Frontal cortex (tissue), 4 donors: ENCODE data around the gene MICAL2. TPM values are rescaled to one million over a fixed set of nuclear protein-coding genes. Genes with fewer than 3 reads are reported as not detected.

ENCODE experiments used
- DNase-seq, 2 donors: peaks; one replicate each; pipeline ENCODE4 v3.0.0; 2012; ENCODE audit warnings: low spot score in 2 of 2
- FAIRE-seq: peaks from 2 replicates; lab custom pipeline; 2012; peaks lifted over from hg19 to GRCh38; lab: Jason Lieb, UNC
- total RNA-seq: library from RNA; depleted of rRNA; stranded (reverse); fragments of >200 nt; gene quantifications from one replicate; pipeline ENCODE4 v1.2.3, GENCODE V29; 2014
- donor health status: control.
- donor health status: control.
- donor health status: control.

MICAL2 gene
- total RNA-seq, 1 donor from 2014 or later = 14.3 TPM

GRCh38 chr11:12251666-12252560 lies 141.5 kb downstream of the MICAL2 start:
- no peak for FAIRE-seq
- DNase-seq = no peak

DNA sequence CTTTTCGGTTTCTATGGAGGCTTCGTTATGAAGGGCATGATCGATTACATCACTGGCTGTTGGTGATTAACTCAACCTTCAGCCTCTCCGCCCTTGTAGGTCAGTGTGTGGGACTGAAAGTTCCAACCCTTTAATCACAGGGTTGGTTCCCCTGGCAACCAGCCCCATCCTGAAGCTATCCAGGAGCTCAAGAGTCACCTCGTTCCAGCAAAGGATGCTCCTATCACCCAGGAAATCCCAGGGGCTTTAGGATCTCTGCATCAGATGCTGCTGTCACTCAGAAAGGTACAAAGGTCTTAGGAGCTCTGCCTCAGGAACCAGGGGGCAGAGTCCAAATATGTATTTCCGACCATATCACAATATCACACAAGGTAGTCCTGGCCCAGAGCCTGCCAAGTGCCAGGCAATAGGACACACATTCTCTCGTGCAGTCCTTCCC lies 143.5 kb downstream of the MICAL2 start:
- no peak for DNase-seq
- FAIRE-seq = no peak

GRCh38 chr11:12258451-12258850 lies 148.1 kb downstream of the MICAL2 start:
- DNase-seq = no peak
- FAIRE-seq = no peak

DNA sequence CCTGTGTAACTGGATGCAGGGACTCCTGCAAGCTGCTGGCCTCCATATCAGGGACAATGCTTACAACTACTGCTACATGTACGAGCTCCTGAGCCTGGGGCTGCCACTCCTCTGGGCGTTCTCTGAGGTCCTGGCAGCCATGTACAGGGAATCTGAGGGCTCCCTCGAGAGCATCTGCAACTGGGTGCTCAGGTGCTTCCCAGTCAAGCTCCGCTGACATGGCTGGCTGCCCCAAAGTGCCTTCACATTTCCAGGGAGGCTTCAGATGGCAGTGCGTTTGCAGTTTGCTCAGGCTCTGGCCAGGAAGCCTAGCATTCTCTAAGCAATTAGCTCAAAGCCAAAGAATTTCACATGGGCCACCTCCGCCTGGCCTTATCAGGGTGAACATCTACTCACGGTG lies 149.6 kb downstream of the MICAL2 start:
- FAIRE-seq = no peak
- no peak for DNase-seq

- DNase-seq = no peak
Observed at GRCh38 chr11:12260731-12261521, 150.5 kb downstream of the MICAL2 start.

GRCh38 chr11:12261551-12261950 lies 151.2 kb downstream of the MICAL2 start:
- no peak for FAIRE-seq
- no peak for DNase-seq

More at GRCh38 chr11:12260731-12261521, 150.5 kb downstream of the MICAL2 start:
- no peak for FAIRE-seq

DNA sequence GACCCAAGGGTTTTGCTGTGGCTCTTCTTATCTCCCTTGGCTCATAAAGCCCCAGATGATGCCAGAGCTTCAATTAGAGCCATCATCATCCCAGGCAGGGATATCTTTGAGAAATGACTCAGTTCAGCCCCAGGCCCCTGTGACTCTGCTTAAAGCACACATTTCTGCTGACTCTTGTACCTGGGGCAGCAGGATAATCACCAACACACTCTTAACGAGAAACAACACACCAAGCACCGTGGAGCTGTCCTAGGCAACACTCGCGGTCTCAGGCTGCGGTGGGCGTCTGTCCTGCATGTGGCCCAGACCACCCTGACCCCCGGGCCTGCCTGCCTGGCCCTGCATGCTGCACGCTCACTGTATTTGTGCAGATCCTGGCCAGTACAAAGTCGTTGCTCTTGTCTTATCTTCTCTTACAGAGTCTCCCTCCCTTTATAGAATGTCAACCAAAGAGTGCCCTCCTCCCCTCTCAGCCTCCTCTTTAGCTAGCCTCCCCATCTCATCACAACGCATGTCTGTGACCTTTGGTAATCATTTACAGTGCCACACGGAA lies 152.8 kb downstream of the MICAL2 start:
- FAIRE-seq = no peak
- no peak for DNase-seq

GRCh38 chr11:12264361-12264760 lies 154.0 kb downstream of the MICAL2 start:
- FAIRE-seq = no peak
- no peak for DNase-seq

DNA sequence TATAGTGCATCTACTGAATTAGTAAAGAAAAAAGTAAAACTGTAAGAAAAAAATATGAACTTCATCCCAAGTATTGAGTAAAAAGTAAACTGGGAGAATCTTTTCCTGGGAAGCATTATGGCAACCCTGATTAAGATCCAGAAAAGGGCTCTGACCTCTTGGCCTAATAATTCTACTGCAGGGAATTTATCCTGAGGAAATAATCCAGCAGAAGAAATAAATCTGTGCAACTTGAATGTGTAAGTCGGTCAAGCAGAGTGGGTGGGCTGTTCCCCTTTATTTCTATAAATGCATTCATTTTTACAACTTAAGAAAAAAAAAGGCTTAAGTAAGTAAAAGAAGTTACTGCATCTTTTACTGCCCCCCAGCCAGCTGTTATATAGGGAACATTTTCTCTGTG lies 155.7 kb downstream of the MICAL2 start:
- FAIRE-seq (no peak), DNase-seq (no peak)

DNA sequence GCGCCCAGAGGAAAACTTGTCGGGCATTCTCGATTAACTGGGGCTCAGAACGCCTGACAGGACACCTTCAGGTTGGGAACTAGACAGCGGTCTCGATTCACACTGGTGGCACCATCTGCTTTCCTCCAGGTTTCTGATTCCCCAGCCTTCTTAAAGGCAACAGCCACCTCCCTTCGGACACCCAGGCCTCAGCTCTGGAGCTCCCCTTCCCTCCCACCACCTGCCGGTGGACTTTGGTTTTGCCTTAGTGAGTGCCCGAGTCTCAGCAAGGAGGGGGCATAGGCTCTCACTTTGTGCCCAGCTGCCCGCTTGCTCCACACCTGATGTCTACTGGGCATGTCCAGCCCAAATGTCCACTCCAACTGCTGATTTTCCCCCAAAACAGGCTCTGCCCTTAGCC lies 156.6 kb downstream of the MICAL2 start:
- FAIRE-seq = no peak
- no peak for DNase-seq

GRCh38 chr11:12267921-12268320 lies 157.5 kb downstream of the MICAL2 start:
- DNase-seq = no peak
- no peak for FAIRE-seq

DNA sequence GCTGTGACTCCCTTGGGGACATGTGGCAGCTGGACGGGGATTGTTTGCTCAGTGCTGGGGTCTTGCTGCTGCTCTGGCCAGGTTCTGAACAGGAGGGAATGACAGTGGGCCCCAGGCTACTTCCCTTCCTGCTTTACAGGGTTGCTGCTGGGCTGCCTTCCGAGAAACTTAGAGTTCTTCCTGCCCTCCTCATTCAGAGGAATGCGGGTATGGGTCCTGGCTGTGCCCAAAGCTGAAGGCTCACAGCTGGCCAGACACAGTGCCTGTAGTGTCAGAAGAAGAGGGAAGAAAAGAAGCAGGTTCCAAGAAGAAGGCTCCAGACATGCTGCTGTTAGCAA lies 158.7 kb downstream of the MICAL2 start:
- FAIRE-seq = no peak
- DNase-seq = no peak

DNA sequence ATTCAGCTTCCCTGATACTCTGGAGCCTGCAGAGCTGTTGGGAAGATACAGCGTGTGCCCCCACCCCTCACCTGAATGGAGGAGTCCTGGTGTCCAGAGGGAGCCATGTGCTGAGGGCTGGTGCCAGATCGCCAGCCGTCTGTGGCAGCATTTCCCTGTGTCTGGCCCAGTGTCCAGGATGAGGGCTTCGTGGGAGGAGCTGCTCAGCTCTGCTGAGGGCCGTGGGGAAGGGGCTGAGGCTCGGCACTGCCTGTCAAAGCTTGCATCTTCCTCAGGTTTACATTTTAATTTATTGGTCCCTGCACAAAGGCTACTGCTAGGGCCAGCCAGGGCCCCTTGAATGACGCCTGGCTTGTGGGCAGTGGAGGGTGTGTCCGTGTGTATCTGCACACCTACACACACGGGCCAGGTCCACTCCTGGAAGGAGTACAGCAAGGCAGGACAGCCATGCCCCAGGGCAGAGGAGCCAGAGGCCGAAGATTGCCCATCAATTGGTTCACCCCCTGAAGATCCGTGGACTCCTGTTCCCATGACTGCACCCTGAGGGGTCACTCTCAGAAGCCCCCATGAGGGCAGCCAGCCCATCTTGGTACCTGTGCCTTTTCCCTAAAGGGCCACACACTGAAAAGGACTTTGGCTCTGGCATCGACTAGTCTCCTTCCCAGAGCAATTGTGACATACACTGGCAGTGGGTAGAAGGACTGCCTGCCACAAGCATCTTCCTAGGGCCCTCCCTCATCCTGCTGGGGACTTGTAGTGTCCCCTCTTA lies 159.2 kb downstream of the MICAL2 start:
- no peak for DNase-seq
- no peak for FAIRE-seq

GRCh38 chr11:12270215-12270797 lies 159.9 kb downstream of the MICAL2 start:
- FAIRE-seq = no peak
- DNase-seq = no peak

- FAIRE-seq (no peak), DNase-seq (no peak)
Observed at GRCh38 chr11:12270817-12271216, 160.4 kb downstream of the MICAL2 start.

- FAIRE-seq = no peak
Observed at GRCh38 chr11:12271241-12271640, 160.9 kb downstream of the MICAL2 start.

DNA sequence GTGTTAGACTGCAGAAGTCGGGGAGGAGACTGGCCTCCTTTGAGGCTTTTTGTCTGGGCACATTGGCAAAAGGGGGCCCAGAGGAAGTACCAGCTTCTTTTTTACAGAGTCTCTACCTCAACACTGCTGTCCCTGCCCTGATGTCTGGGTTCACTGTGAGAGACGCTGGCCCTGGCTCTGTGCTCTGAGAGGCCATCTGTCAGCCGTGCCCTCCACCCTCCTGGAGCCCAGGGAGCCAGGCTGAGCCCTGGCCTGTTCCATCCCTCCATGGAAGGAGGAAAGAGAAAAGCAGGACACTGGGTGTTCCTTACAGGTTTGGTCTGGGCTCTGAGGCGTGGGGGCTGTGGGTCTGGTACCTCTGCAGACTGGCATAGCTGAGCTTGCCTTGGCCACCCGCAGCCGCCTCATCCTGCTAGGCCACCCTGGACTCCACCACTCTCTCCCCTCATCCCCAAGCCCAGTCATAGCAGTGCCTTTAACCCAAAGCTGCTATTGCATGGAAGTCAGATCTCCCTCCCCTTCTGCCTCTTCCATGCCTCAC lies 161.5 kb downstream of the MICAL2 start:
- DNase-seq (no peak), FAIRE-seq (no peak)

More at GRCh38 chr11:12271241-12271640, 160.9 kb downstream of the MICAL2 start:
- DNase-seq = no peak

DNA sequence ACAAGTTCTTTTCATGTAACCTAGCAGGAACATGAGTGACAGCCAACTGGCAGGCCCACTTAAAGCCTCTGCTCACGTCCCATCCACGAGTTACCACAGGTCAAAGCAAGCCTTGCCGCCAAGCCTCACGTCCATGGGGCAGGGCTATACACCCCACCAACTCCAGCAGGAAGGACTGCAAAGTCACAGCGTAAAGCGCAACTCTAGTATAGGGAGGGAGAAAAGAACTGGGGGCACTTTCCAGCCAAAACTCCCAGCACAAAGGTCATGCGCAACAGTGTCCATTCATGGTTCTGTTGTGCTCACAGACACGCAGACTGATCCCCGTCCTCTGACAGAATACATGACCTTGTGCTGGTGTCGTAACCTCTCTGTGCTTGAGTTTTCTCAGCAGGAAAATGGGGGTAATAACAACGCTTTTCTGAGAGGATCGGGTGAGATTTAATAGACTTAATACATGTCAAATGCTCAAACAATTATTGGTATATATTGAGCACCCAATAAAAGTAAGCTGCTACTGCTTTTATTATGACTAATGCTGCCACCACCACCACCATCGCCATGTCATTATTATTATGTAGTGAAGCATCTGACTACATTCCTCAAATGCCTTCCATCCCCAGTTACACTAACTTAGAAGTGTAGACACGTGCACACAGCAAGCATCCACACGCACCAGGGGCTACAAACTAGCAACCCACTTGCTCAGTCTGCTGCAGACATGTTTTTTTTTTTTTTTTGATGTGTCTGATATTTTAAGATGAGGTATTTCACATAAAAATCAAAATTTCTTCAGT lies 162.6 kb downstream of the MICAL2 start:
- DNase-seq (no peak), FAIRE-seq (no peak)

- no peak for FAIRE-seq
- DNase-seq = no peak
Observed at GRCh38 chr11:12273618-12273995, 163.2 kb downstream of the MICAL2 start.
